GM19238 (cell line): ENCODE results near the gene PAXX.
"Not testable (repeated sequence)": the region's sequence is repeated elsewhere in the genome, so short reads cannot be mapped to it uniquely, and the experiment has no call there.

Source experiments
- DNase-seq: peaks from one replicate; pipeline ENCODE4 v3.0.0; 2011; ENCODE audit warnings: low spot score; ENCODE audit not compliant: insufficient read length

Gene PAXX

GRCh38 chr9:137000177-137000930 lies 8.1 kb downstream of the PAXX start:
- peak; percentile 89 for DNase-seq

- DNase-seq = no peak
These were observed 9.8 kb downstream of the PAXX start for GRCh38 chr9:137001857-137002645.

- no peak for DNase-seq
These were observed 10.4 kb downstream of the PAXX start for GRCh38 chr9:137002646-137003041.

GRCh38 chr9:137004285-137004684 lies 12.1 kb downstream of the PAXX start:
- not testable (repeated sequence) for DNase-seq

- DNase-seq = no peak
These were observed 14.1 kb downstream of the PAXX start for GRCh38 chr9:137006116-137007003.

GRCh38 chr9:137007108-137007815 lies 15.0 kb downstream of the PAXX start:
- DNase-seq = no peak

- DNase-seq = no peak
These were observed 15.6 kb downstream of the PAXX start for GRCh38 chr9:137007816-137008270.

GRCh38 chr9:137008312-137008711 lies 16.1 kb downstream of the PAXX start:
- no peak for DNase-seq

GRCh38 chr9:137009217-137009616 lies 17.0 kb downstream of the PAXX start:
- DNase-seq = no peak

- DNase-seq = no peak
These were observed 17.9 kb downstream of the PAXX start for GRCh38 chr9:137009938-137010732.

GRCh38 chr9:137011156-137011555 lies 18.9 kb downstream of the PAXX start:
- no peak for DNase-seq

GRCh38 chr9:137011907-137012675 lies 19.9 kb downstream of the PAXX start:
- DNase-seq = no peak

- no peak for DNase-seq
These were observed 20.7 kb downstream of the PAXX start for GRCh38 chr9:137012694-137013570.

GRCh38 chr9:137013571-137013940 lies 21.3 kb downstream of the PAXX start:
- DNase-seq = no peak

GRCh38 chr9:137014166-137014565 lies 21.9 kb downstream of the PAXX start:
- DNase-seq = no peak

GRCh38 chr9:137014776-137015539 lies 22.7 kb downstream of the PAXX start:
- no peak for DNase-seq

GRCh38 chr9:137015540-137015930 lies 23.3 kb downstream of the PAXX start:
- no peak for DNase-seq

GRCh38 chr9:137015976-137016375 lies 23.8 kb downstream of the PAXX start:
- no peak for DNase-seq
